Activated T-cell treated with anti-CD3 and anti-CD28 coated beads for 24 hours (primary cell): ENCODE measurements around the gene PCNX2.
"Not testable (repeated sequence)": the region's sequence is repeated elsewhere in the genome, so short reads cannot be mapped to it uniquely, and the experiment has no call there.

Experiments
- DNase-seq: peaks from one replicate; pipeline ENCODE4 v3.0.0-alpha.2; 2020; ENCODE audit warnings: low read depth

The PCNX2 gene

GRCh38 chr1:233006108-233006507 is 289.4 kb downstream of the PCNX2 start:
- DNase-seq, result no peak

GRCh38 chr1:233005703-233006102 is 289.8 kb downstream of the PCNX2 start:
- DNase-seq, result no peak

DNA sequence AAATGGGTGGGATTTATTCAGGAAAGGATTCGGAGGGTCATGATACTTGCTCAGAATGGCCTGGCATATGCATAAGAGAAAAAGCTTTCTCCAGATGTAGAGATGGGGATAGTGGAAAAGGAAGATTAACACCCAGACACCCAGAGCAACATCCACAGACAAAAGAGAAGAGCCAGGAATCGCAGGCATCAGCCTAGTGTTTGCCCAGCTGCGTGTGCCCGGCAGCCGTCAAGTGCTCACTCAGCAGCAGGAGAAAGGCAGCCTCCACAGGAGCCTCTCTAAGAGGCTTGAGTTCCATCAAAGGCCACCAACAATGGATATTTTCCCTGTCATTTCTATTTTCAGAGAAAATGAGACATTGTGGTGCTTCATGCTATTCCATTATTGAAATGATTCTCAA is 290.4 kb downstream of the PCNX2 start:
- no peak for DNase-seq

DNA sequence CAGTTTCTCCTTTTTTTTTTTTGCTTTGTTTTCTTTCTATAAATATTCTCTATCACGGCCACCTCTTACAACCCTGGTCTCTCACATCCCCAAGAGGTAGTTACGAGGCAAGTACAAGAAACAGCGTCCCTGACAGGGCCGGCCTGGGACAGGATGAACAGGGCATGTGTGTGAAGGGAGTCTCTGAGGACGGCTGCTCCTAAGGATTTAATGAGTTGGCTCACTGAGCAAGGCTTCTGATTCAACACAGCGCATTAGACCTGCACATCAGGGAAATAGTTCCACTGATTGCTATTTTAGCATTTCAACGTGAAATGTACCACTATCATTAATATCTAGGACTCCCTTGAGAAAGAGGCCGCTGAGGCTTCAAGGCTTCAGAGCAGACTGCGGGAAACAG is 291.1 kb downstream of the PCNX2 start:
- no peak for DNase-seq

DNA sequence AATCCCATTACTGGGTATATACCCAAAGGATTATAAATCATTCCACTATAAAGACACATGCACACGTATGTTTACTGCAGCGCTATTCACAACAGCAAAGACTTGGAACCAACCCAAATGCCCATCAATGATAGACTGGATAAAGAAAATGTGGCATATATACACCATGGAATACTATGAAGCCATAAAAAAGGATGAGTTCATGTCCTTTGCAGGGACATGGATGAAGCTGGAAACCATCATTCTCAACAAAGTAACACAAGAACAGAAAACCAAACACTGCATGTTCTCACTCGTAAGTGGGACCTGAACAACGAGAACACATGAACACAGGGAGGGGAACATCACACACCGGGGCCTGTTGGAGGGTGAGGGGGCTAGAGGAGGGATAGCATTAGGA is 291.9 kb downstream of the PCNX2 start:
- DNase-seq, result not testable (repeated sequence)

DNA sequence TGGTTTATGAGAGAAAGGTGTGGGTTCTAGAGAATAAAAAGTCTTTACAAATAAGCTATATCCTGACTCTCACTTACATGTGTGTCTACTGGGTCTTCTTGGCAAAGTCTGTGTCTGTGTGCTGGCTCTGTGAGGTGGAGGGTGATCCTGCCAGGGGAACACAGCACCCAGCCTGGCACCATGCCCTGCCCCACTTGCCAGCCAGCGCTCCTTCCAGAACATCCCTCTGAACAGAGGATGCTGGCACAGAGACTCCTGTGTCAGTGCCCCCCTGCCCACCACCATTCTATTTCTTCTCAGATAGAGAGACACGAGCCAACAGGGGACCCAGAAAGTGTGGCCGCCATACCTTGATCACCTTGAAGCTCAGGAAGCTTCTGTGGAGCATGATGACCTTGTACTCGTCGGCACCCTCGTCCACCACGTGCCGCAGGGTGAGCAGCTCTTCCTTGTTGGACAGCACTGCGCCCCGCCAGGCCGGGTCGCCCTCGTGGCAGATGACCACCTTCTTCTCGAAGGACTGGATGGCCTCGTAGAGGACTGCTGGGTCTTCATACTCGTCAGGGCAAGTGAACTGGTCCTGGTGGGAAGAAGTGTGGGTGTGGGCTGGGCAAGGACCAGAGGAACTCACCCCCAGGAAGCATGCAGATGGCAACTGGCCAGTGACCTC is 295.4 kb downstream of the PCNX2 start:
- DNase-seq, result no peak

DNA sequence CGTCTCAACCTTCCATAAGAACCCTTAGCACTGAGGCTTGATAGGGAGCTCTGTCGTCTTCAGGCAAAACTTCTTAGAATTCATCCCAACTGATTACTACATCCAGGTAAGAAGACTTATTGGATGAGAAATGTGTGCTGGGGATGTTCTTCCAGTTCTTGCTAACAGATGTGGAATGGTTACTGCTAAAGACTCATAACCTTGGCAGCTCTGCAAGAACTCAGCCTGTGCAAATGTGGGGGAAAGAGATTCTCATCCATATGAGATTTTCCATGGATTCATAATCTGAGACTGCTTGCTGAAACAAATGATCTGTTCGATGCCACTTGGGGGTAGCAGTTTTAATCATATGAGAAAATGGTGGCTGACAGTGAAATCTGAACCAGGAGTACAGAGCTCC is 296.9 kb downstream of the PCNX2 start:
- no peak for DNase-seq

- DNase-seq, result no peak
These were observed 297.4 kb downstream of the PCNX2 start for GRCh38 chr1:232998138-232998537.

DNA sequence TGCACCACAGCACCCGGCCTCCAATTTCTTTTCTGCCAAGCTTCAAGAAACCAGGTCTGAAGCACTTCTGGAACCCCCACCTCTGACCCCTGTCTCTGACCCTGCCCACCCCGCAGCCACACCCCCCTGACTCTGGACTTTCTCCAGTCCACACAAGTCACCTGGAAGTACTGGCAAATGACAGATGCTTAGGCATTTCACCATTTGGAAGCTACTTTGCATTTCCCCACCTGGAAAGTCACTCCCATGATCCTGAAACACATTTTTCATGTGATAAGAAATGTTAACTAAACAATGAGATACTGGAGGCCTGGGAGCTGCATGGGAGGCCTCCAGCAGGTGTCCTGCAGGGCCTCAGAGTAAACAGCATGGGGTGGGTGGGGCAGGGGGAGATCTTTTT is 299.4 kb downstream of the PCNX2 start:
- no peak for DNase-seq

GRCh38 chr1:232995189-232995588 is 300.3 kb downstream of the PCNX2 start:
- DNase-seq, result no peak

GRCh38 chr1:232993555-232993954 is 302.0 kb downstream of the PCNX2 start:
- DNase-seq, result no peak

- no peak for DNase-seq
These were observed 303.3 kb downstream of the PCNX2 start for GRCh38 chr1:232992227-232992626.

DNA sequence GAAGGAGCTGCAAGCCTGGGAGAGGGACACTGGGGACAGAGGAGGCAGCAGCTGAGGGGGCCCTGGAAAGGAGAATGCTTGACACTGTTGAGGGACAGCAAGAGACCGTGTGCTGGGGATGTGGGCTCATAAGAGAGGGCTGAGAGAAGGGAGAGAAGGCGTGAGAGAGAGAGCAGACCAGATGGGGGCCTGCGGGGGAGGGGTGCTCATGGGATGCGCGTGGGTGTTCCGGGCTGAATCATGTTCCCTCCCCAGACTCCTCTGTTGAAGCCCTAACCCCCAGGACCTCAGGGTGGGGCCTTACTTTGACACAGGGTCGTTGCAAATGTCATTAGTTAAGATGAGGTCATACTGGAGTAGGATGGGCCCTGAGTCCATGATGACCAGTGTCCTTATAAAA is 304.3 kb downstream of the PCNX2 start:
- DNase-seq, result no peak

DNA sequence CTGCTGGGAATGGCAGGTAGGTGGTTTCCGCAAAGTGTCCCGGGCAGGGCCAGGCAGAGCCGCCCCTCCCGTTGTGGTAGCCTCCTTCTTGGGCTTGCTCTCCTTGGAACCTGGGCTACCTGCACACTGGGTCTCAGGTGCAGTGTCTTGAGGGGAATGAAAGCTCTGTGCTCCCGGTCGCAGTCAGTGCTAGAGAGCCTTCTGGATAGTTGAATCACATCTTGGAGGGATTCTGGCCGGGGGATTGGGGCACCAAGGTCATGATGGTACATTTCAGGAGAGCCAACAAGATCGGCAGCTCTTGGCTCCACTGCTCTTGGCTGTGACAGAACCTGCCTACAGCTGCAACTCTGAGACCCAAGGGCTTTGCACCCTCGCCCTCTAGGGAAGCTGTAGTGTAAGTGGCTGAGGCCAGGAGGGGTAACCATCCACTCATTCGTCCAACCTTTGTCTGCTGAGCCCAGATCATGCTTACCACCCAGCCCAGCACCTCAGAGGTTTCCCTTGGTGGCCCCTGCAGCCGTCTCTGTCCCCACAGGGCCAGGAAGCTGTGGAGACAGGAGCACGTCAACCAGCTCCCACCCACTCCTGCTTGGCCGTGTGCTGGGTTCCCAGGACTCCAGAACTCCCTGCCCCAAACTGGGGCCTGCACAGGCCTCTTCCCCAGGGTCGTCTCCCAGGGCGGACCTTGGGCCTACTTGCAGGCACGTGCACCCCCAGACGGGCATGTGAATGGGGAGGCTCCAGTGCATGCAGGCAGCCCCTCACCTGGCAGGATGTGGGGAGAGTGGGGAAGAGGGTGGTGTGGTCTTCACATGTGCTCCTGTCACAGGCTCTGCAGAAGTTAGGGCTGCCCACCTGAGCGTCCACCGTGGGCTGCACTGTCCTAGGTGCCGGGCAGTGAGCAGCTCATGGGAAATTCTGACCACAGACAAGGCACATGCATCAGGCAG is 305.1 kb downstream of the PCNX2 start:
- no peak for DNase-seq

DNA sequence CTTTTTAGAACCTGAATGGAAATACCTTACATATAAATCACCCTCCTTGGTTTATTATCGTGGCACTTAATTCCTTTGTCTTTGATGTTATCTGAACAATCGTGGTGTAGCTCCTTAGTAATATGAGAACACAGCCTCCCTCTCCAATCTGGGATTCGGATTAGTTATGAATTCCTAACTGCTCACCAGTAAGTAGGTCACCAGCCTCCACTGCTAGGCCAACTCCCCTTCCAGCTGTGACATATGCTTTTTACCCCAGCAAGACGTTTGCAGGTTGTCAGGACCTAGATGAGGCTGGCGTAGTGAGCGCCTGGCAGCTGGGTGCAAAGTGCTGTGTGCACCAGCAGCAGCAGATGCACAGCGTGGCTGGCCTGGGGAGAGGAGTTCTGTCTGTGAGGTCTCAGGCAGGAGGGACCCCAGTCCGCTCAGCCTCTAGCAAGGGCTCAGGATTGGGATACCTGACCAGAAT is 306.9 kb downstream of the PCNX2 start:
- DNase-seq, result no peak

DNA sequence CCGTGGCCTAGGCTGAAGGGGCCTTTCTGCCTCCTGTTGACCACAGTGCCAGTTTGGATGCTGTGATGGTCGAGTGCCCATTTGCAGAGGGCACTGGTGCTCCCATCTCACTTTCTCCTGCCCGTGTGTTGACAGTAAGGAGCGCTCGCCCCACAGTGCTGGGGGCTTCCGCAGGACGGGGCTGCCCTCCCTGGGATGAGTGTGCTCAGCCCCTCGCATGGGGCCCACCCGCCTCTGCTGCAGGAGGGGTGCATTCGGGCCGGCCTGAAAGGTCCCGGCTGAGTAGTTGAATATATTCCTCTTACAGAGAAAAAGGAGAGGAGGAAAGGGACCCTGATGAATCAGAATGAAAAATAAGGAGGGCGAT is 307.8 kb downstream of the PCNX2 start:
- no peak for DNase-seq

- no peak for DNase-seq
These were observed 308.3 kb downstream of the PCNX2 start for GRCh38 chr1:232987046-232987773.

- no peak for DNase-seq
These were observed 309.0 kb downstream of the PCNX2 start for GRCh38 chr1:232986527-232986922.

- no peak for DNase-seq
These were observed 309.5 kb downstream of the PCNX2 start for GRCh38 chr1:232985882-232986526.

- no peak for DNase-seq
These were observed 310.7 kb downstream of the PCNX2 start for GRCh38 chr1:232984577-232985425.
